ENCODE measurements around the gene GRIA1.

GRIA1 gene

GRCh38 chr5:153601377-153601776, 110.9 kb downstream of the GRIA1 start:
- no peak overlapping the region for H3K4me3 ChIP-seq (ENCODE audit: low read depth, low read length)

GRCh38 chr5:153605386-153605785, 114.9 kb downstream of the GRIA1 start:
- no peak overlapping the region for H3K4me3 ChIP-seq (ENCODE audit: low read depth, low read length)

DNA sequence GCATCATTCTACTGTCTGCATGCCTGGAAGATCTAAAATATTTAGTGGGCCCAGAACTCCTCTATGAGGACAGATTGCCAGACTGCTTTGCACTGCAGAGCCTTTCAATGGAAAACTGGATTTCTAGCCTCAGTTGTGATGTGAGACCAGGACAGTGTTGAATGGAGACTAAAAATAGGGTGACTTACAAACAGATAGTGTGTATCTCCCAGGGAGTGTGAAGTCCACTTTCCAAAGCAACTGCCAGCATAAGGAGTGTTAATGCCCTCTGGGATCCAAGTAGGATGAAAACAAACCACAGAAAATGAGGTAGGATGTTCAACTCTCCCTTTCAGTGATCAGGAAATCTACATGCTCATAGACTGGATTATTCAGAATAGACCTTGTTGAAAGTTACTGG, 119.5 kb downstream of the GRIA1 start:
- no peak overlapping the region for H3K4me3 ChIP-seq (ENCODE audit: low read depth, low read length)

- H3K4me3 ChIP-seq (ENCODE audit: low read depth, low read length): no peak overlapping the region
Measured at GRCh38 chr5:153610811-153611210, 120.3 kb downstream of the GRIA1 start.

GRCh38 chr5:153613144-153613543, 122.7 kb downstream of the GRIA1 start:
- no peak overlapping the region for H3K4me3 ChIP-seq (ENCODE audit: low read depth, low read length)

DNA sequence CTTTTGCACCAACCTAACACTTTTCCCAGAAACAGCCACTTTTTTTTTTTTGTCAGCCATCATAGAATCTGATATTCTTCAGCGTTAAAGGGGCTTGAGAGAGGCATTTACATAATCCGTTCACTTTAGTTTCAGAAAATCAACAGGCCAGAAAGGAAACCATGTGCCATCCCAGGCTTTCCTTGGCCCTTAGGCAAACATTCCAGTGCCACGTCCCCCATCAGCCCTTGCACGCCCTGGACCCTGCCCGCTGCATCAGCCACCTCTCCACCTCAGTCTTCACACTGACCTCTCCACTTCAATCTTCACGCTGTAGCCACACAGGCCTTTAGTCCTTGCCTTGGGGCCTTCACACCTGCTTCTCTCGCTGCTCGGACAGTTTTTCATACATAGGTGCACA, 123.2 kb downstream of the GRIA1 start:
- no peak overlapping the region for H3K4me3 ChIP-seq (ENCODE audit: low read depth, low read length)

GRCh38 chr5:153617190-153617589, 126.7 kb downstream of the GRIA1 start:
- no peak overlapping the region for H3K4me3 ChIP-seq (ENCODE audit: low read depth, low read length)

DNA sequence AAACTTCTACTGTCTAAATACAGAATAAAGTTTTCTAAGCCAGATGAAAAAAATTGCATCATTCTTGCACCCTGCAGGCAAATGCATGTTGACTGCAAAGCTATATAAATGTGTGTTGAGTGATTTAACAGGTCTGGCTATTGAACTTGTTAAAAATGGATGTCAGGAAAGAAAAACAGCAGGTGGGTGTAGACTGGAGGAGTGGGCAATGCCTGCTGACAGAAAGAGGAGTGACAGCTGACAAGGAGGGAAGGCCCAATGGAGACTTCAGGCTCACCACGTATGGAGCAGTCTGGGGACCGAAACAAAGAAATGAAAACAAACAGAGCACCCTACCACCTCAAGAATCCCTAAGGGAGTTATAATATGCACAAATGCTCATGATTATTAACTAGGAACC, 127.8 kb downstream of the GRIA1 start:
- H3K4me3 ChIP-seq (ENCODE audit: low read depth, low read length): no peak overlapping the region

DNA sequence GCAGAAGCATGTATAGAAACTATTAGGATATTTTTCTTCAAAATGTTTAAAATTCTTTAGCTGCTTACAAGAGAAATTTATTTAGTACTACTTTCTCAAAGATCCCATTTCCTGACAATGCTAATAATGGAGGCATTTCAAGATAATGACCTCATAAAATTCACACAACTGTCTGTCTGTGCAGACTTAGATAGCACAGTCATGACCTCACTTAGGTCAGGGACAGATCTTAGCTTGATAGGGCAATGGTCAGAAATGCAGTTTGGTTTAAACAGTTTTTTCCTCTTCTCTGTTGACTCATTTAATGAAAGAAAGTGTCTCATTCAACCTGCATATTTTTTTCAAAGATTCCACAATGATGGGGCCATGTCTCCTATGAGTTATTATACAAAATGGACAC, 128.4 kb downstream of the GRIA1 start:
- no peak overlapping the region for H3K4me3 ChIP-seq (ENCODE audit: low read depth, low read length)

GRCh38 chr5:153619771-153620170, 129.3 kb downstream of the GRIA1 start:
- no peak overlapping the region for H3K4me3 ChIP-seq (ENCODE audit: low read depth, low read length)

DNA sequence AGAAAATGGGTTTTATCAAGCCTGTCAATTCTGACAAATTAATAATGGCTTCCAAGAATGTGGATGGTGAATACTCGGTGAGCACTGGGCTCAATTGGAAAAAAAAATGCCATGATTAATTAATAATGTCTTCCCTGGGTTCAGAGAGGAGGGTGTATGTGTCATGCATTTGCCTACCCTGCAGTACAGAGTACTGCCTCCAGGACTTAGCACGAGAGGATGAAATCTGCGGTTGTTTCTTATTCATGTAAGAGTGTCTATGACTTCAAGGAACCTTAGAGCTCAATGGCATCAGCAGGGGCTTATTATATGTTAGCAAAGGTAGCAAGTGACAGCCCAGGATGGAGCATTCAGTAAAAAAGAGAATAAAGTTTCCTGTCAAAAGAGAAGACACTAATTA, 132.7 kb downstream of the GRIA1 start:
- H3K4me3 ChIP-seq (ENCODE audit: low read depth, low read length): no peak overlapping the region

DNA sequence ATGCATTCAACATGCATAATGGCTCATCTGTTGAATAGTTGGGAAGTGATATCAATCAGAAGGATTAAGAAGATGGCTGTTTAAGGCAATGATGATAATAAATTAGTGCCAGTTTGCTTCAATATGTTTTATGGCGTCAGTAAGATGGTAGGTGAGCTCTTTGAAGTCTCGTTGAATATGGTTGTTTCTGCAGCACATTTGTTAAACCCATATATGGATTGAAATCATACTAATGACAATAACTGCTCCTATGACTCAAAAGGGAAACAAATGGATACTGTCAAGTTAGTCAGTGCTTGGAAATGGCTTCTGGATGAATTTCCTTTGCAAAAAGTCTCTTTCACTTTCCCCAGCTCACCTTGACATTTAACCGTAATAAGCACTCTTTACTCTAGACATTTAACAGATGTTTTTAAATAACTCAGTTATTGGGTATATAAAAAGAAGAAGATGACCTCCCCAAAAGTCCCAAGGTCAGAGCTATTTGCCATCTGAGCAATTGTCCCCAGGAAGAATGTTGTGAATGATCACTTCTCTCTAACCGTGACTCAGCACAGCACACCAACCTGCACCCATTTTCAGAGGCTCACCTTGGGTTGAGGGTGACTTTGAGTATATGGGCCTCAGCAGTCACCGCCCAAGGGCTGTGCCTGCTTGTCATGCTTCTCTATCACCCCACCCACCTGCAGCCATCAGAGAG, 133.4 kb downstream of the GRIA1 start:
- no peak overlapping the region for H3K4me3 ChIP-seq (ENCODE audit: low read depth, low read length)

DNA sequence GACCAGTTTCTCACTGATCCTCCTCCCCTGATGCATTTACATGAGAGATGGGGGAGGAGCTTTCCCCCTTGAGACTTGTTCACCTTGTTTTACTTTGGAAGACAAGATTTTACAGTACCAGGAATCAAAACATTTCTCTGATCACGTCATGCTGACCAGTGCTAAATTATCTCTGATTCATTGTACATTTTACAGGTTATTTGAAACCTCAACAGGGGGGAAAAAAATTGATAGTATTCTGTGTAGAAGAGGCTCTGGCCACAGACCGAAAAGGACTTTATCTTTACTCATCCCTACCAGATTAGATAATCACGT, 133.9 kb downstream of the GRIA1 start:
- H3K4me3 ChIP-seq (ENCODE audit: low read depth, low read length): no peak overlapping the region

- H3K4me3 ChIP-seq (ENCODE audit: low read depth, low read length): no peak overlapping the region
Measured at GRCh38 chr5:153625826-153626354, 135.4 kb downstream of the GRIA1 start.

DNA sequence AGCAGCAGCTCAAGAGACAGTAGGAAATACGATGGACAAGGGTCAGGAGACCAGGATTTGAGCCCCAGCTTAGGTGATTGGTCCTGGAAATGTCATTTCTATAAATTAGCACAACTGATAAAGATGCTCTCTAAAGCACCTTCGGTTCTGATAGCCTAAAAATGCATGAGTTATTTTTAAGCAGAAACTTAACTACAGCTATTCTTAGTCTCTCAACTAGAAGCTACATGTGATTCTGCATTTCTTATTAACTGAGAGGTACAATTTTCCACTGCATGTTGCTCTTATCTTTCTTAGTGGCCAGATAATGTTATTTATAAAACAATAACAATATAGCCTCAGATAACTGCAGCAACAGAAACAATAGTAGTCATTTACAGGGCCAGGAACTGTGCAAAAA, 136.4 kb downstream of the GRIA1 start:
- no peak overlapping the region for H3K4me3 ChIP-seq (ENCODE audit: low read depth, low read length)

- no peak overlapping the region for H3K4me3 ChIP-seq (ENCODE audit: low read depth, low read length)
Measured at GRCh38 chr5:153629027-153629895, 138.8 kb downstream of the GRIA1 start.

DNA sequence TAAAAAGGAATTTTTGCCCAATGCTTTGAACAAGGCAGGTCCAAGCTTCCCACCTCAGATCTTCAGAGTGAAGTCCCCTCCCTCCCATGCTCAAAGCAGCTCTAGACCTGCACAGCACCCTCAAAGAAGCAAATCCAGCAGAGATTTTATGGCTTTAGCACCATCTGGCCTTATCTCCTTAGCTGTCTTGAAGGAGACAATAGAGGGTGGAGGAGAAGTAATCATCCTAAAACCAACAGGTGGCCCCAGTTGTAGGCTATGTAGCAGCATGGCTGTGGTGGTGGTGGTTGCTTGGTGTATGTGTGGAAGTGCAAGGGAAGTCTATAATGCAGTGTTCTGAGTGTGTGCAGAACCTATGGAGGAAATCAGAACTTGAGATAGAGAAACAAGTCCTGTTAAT, 140.1 kb downstream of the GRIA1 start:
- no peak overlapping the region for H3K4me3 ChIP-seq (ENCODE audit: low read depth, low read length)

DNA sequence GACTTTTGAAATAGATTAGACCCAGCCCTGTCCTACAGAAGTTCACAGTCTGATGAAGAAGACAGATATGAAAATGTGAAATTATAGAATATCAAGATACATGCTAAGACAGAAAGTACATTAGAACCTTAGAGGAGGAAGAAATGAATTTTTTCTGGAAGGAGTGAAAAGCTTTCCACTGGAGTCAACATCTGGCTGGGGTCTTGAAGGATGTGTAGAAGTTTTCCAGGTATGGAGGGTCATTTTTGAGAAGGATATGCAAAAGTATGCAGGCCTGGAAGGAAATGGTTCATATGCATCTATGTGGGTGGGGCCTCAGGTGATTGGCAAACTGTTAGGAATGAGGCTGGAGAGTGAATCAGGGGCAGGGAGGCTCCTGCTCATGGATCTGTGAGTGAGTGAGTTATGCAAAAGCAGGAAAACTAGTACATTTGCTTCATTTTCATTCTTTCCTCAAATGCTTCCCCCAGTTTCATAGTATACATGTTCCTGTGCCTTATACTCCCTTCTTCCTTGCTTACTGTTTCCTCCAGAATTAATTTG, 142.3 kb downstream of the GRIA1 start:
- H3K4me3 ChIP-seq (ENCODE audit: low read depth, low read length): no peak overlapping the region

DNA sequence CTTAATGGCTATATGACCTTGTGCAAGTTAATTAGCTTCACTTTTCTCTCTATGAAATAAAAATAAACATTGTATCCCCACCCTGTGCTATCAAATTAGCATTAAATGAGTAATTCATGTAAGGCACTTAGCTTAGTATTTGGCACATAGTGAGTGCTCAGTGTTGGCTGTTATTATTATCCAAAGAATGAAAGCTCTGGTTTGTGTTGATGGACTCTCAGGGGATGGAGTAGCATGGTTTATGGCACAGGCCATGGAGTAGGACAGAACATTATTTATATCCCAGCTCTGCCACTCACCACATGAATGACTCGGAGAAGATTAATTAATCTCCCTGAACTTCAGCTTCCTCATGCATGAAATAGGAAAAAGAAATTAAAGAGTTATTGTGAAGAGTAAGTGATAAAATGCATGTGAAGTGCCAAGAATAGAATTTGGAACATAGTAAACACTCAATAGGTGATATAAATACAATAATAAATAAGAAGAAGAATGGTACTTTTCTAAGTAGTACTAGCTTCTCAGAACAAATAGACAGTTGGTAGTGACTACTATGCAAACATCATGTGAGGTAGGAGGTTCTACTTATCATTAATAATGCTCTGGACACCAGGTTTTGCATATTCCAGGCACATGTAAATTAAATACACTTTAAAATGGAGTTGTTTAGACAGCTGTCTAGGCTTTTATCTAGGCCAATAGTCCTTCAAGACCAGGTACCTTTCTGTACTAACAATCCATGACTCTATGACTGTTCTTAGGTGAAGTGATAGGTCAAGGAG, 146.4 kb downstream of the GRIA1 start:
- H3K4me3 ChIP-seq (ENCODE audit: low read depth, low read length): no peak overlapping the region

DNA sequence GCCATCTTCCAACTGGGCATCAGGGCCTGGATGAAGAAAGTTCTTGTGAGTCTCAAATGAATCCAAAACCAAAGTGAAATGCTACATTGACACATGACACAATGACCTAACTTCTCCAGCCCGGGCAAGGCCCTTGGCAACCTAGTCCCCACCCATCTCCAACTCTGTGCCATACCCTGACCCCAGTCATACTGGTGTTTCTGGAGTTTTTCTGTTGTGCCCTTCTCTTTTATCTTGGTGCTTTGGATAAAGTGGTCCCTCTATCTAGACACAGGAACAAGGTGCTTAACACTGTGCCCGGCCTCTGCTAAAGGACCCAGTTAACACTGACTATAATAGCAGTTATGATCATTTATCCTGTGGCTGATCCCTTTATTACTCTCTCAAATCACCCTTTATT, 149.8 kb downstream of the GRIA1 start:
- H3K4me3 ChIP-seq (ENCODE audit: low read depth, low read length): no peak overlapping the region

DNA sequence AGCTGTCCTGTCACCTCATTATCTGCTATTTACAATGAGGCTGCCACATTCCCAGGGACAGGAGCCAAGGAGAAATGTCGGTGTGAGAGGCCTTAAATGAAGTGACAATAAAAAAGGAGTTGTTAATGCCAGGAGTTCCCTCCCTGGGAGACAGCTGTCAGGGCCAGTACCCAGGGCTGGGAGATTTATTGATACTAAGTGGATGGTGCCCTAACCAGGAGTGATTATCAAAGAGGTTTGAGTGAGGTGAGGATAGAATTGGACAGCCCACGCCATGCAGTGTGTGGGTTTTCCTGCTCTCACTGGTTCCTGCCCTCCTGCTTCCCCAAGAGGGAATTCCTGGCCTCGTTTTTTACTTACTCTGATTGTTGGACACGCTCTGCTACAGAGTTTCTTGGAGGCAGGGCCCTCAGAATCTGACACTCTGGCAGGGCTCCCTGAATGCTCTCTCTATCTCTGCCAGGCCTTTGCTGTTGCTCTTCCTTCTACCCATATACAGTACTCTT, 150.8 kb downstream of the GRIA1 start:
- no peak overlapping the region for H3K4me3 ChIP-seq (ENCODE audit: low read depth, low read length)
